Measurements from ENCODE around the gene IRF2BP2.

Gene IRF2BP2

DNA sequence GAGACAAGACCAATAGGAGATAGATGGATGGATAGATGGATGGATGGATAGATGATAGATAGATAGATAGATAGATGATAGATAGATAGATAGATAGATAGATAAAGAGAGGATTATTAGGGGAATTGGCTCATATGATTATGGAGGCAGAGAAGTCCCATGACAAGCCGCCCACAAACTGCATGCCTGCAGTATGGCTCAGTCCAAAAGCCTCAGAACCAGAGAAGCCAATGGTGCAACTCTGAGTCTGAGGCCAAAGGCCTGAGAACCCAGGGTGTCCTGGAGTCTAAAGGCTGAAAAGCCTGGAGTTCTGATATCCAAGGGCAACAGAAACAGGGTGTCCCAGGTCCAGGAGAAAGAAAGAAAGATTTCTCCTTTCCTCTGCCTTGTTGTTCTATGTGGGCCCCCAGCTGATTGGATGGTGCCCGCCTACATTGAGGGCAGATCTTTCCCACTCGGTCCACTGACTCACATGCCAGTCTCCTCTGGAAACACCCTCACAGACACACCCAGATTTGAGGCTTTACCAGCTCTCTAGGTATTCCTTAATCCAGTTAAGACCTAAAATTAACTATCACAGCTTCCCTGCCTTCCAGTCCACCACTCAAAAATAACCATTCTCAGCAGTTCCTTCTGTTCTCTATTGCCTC, 39.6 kb upstream of the IRF2BP2 start:
- DNase-seq (ENCODE audit: low spot score): no peak
- H3K9me3 ChIP-seq (replicated peaks in 1 of 2; ENCODE audit: control insufficient read depth in 2 of 2, insufficient read depth in 1 of 2, low read depth in 1 of 2, low read length in 2 of 2): peaks cover 0 to 2% of the 10 kb centered on the region in 2 donors
- H2AK5ac ChIP-seq (ENCODE audit: low read depth, low read length): no peak overlapping the region
- no peak overlapping the region for H3K4me3 ChIP-seq (ENCODE audit: low read length in 2 of 2)
- H3K36me3 ChIP-seq (replicated peaks in 1 of 2; ENCODE audit: control insufficient read depth in 2 of 2, insufficient read depth in 2 of 2, low read length in 2 of 2): no peaks in the 10 kb centered on the region
- no peak overlapping the region for H3K4me2 ChIP-seq (ENCODE audit: insufficient read depth, low read length, poor library complexity, severe bottlenecking)
- no peak overlapping the region for H2BK5ac ChIP-seq (ENCODE audit: low read length)
- no peak overlapping the region for H3K14ac ChIP-seq (ENCODE audit: low read length)
- H3K27me3 ChIP-seq (ENCODE audit: control insufficient read depth in 3 of 3, insufficient read depth in 3 of 3, low read depth in 1 of 3, low read length in 3 of 3): no peaks in the 10 kb centered on the region
- no peak overlapping the region for H2BK120ac ChIP-seq (ENCODE audit: low read depth, low read length)
- no peak overlapping the region for H3K4ac ChIP-seq (ENCODE audit: low read length)
- H4K8ac ChIP-seq (ENCODE audit: low read depth, low read length): no peak overlapping the region
- no peak overlapping the region for H2AFZ ChIP-seq (ENCODE audit: low read length)
- no peak overlapping the region for H3K9ac ChIP-seq (ENCODE audit: low read depth, low read length, poor library complexity)
- H2BK12ac ChIP-seq (ENCODE audit: low read length): no peak overlapping the region
- H3K23ac ChIP-seq (ENCODE audit: low read depth, low read length, poor library complexity): no peak overlapping the region
- no peak overlapping the region for H3K27ac ChIP-seq (replicated peaks; ENCODE audit: low read length)
- no CpG with 5 or more reads among the region's 3 CpGs for WGBS, 2 donors (ENCODE audit: extremely low coverage in 2 of 2, insufficient read length in 2 of 2, insufficient replicate concordance in 1 of 2)
- no peak overlapping the region for H3K18ac ChIP-seq (ENCODE audit: low read length)
- H4K91ac ChIP-seq (ENCODE audit: low read depth, low read length, poor library complexity): no peak overlapping the region
- H2BK15ac ChIP-seq (ENCODE audit: low read length): no peak overlapping the region
- H3K4me1 ChIP-seq (ENCODE audit: control insufficient read depth in 2 of 2, insufficient read depth in 1 of 2, low read depth in 1 of 2, low read length in 2 of 2): no peaks in the 10 kb centered on the region
- H3K79me1 ChIP-seq (ENCODE audit: low read depth, low read length): no peaks in the 10 kb centered on the region

DNA sequence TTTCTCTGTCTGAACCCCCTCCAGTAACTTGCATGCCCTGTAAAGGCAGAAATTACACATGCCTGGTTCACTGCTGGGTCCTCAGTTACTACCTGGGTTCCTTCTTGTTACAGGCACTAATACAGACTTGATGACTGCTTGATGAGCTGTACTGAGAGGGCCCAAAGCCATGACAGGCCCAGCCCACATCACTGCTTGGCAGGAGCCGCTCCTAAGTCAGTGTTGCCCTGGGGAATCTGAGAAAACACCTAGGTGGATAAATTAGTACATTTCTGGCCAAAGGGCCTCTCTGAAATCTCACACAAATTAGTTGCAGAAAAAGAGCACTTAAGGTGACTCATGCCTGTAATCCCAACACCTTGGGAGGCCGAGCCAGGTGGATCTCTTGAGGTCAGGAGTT, 37.8 kb upstream of the IRF2BP2 start:
- no peak overlapping the region for H2BK12ac ChIP-seq (ENCODE audit: low read length)
- H3K14ac ChIP-seq (ENCODE audit: low read length): no peak overlapping the region
- no peak overlapping the region for H4K8ac ChIP-seq (ENCODE audit: low read depth, low read length)
- H3K4ac ChIP-seq (ENCODE audit: low read length): no peak overlapping the region
- no peaks in the 10 kb centered on the region for H3K79me1 ChIP-seq (ENCODE audit: low read depth, low read length)
- H2BK120ac ChIP-seq (ENCODE audit: low read depth, low read length): no peak overlapping the region
- H2BK15ac ChIP-seq (ENCODE audit: low read length): no peak overlapping the region
- H3K9me3 ChIP-seq (replicated peaks in 1 of 2; ENCODE audit: control insufficient read depth in 2 of 2, insufficient read depth in 1 of 2, low read depth in 1 of 2, low read length in 2 of 2): peaks cover 0 to 2% of the 10 kb centered on the region in 2 donors
- H2AFZ ChIP-seq (ENCODE audit: low read length): no peak overlapping the region
- no peak overlapping the region for H3K27ac ChIP-seq (replicated peaks; ENCODE audit: low read length)
- no peak overlapping the region for H3K4me3 ChIP-seq (ENCODE audit: low read length in 2 of 2)
- H4K91ac ChIP-seq (ENCODE audit: low read depth, low read length, poor library complexity): no peak overlapping the region
- no peak overlapping the region for H2AK5ac ChIP-seq (ENCODE audit: low read depth, low read length)
- H3K4me1 ChIP-seq (ENCODE audit: control insufficient read depth in 2 of 2, insufficient read depth in 1 of 2, low read depth in 1 of 2, low read length in 2 of 2): no peaks in the 10 kb centered on the region
- no peak overlapping the region for H3K4me2 ChIP-seq (ENCODE audit: insufficient read depth, low read length, poor library complexity, severe bottlenecking)
- WGBS, 2 donors (ENCODE audit: extremely low coverage in 2 of 2, insufficient read length in 2 of 2, insufficient replicate concordance in 1 of 2): no CpG with 5 or more reads among the region's 2 CpGs
- no peaks in the 10 kb centered on the region for H3K27me3 ChIP-seq (ENCODE audit: control insufficient read depth in 3 of 3, insufficient read depth in 3 of 3, low read depth in 1 of 3, low read length in 3 of 3)
- DNase-seq (ENCODE audit: low spot score): no peak
- H3K9ac ChIP-seq (ENCODE audit: low read depth, low read length, poor library complexity): no peak overlapping the region
- H2BK5ac ChIP-seq (ENCODE audit: low read length): no peak overlapping the region
- no peaks in the 10 kb centered on the region for H3K36me3 ChIP-seq (replicated peaks in 1 of 2; ENCODE audit: control insufficient read depth in 2 of 2, insufficient read depth in 2 of 2, low read length in 2 of 2)
- H3K18ac ChIP-seq (ENCODE audit: low read length): no peak overlapping the region
- no peak overlapping the region for H3K23ac ChIP-seq (ENCODE audit: low read depth, low read length, poor library complexity)

DNA sequence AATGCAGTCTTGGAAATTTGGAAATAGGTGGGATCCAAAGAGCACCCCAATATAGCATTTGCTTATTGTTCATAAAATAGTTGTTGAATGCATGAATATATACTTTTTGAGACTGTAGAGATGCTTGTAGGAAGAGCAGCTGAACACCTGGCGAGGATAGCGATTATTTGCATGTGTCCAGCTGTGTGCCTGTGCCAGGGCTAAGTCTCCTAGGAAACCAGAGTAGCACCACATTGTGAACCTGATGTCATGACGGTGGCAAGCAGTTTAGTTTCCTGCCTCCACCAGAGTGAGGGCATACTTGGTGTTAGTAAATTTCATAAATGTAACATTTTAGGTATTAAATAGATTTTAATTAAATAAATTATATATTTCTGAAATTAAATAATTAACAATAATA, 37.3 kb upstream of the IRF2BP2 start:
- no peak overlapping the region for H2BK12ac ChIP-seq (ENCODE audit: low read length)
- H3K14ac ChIP-seq (ENCODE audit: low read length): no peak overlapping the region
- H3K27me3 ChIP-seq (ENCODE audit: control insufficient read depth in 3 of 3, insufficient read depth in 3 of 3, low read depth in 1 of 3, low read length in 3 of 3): no peaks in the 10 kb centered on the region
- no peak overlapping the region for H2AFZ ChIP-seq (ENCODE audit: low read length)
- no peaks in the 10 kb centered on the region for H3K79me1 ChIP-seq (ENCODE audit: low read depth, low read length)
- H2AK5ac ChIP-seq (ENCODE audit: low read depth, low read length): no peak overlapping the region
- H3K9ac ChIP-seq (ENCODE audit: low read depth, low read length, poor library complexity): no peak overlapping the region
- H3K4me3 ChIP-seq (ENCODE audit: low read length in 2 of 2): no peak overlapping the region
- no peak overlapping the region for H3K23ac ChIP-seq (ENCODE audit: low read depth, low read length, poor library complexity)
- no peak overlapping the region for H3K18ac ChIP-seq (ENCODE audit: low read length)
- H3K36me3 ChIP-seq (replicated peaks in 1 of 2; ENCODE audit: control insufficient read depth in 2 of 2, insufficient read depth in 2 of 2, low read length in 2 of 2): no peaks in the 10 kb centered on the region
- H2BK15ac ChIP-seq (ENCODE audit: low read length): no peak overlapping the region
- WGBS, 2 donors (ENCODE audit: extremely low coverage in 2 of 2, insufficient read length in 2 of 2, insufficient replicate concordance in 1 of 2): no CpG with 5 or more reads among the region's 3 CpGs
- no peaks in the 10 kb centered on the region for H3K4me1 ChIP-seq (ENCODE audit: control insufficient read depth in 2 of 2, insufficient read depth in 1 of 2, low read depth in 1 of 2, low read length in 2 of 2)
- no peak overlapping the region for H4K91ac ChIP-seq (ENCODE audit: low read depth, low read length, poor library complexity)
- no peak overlapping the region for H4K8ac ChIP-seq (ENCODE audit: low read depth, low read length)
- H3K27ac ChIP-seq (replicated peaks; ENCODE audit: low read length): no peak overlapping the region
- no peak for DNase-seq (ENCODE audit: low spot score)
- H3K4me2 ChIP-seq (ENCODE audit: insufficient read depth, low read length, poor library complexity, severe bottlenecking): no peak overlapping the region
- H2BK120ac ChIP-seq (ENCODE audit: low read depth, low read length): no peak overlapping the region
- no peak overlapping the region for H2BK5ac ChIP-seq (ENCODE audit: low read length)
- H3K4ac ChIP-seq (ENCODE audit: low read length): no peak overlapping the region
- H3K9me3 ChIP-seq (replicated peaks in 1 of 2; ENCODE audit: control insufficient read depth in 2 of 2, insufficient read depth in 1 of 2, low read depth in 1 of 2, low read length in 2 of 2): peaks cover 0 to 2% of the 10 kb centered on the region in 2 donors

DNA sequence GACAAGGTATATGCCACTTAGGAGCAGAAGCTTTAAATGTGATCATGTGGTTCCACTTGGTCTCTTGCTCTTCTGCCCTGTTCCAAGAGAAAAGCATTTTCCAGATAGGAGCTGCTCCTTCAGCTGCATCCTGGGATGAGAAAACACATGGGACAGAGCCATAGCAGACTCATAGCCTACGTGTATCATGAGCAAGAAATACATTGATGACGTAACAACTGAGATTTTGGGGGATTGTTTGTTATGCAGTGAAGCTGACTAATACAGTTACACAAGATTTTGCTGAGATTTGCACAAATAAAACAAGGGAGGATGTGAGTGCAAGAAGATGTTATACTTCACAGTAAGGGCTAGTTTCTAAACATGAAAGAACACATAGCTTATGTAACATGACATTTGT, 36.0 kb upstream of the IRF2BP2 start:
- Histone ChIP-seq H2AFZ (ENCODE audit: low read length) (no peak overlapping the region), H3K4ac (ENCODE audit: low read length) (no peak overlapping the region), H3K27ac (replicated peaks; ENCODE audit: low read length) (no peak overlapping the region), H3K23ac (ENCODE audit: low read depth, low read length, poor library complexity) (no peak overlapping the region), H3K18ac (ENCODE audit: low read length) (no peak overlapping the region), H2BK15ac (ENCODE audit: low read length) (no peak overlapping the region), H3K9ac (ENCODE audit: low read depth, low read length, poor library complexity) (no peak overlapping the region), H2BK12ac (ENCODE audit: low read length) (no peak overlapping the region), H3K14ac (ENCODE audit: low read length) (no peak overlapping the region), H3K9me3 (replicated peaks in 1 of 2; ENCODE audit: control insufficient read depth in 2 of 2, insufficient read depth in 1 of 2, low read depth in 1 of 2, low read length in 2 of 2) (peaks cover 0 to 2% of the 10 kb centered on the region in 2 donors), H2BK5ac (ENCODE audit: low read length) (no peak overlapping the region), H3K4me2 (ENCODE audit: insufficient read depth, low read length, poor library complexity, severe bottlenecking) (no peak overlapping the region), H3K27me3 (ENCODE audit: control insufficient read depth in 3 of 3, insufficient read depth in 3 of 3, low read depth in 1 of 3, low read length in 3 of 3) (no peaks in the 10 kb centered on the region), H3K4me1 (ENCODE audit: control insufficient read depth in 2 of 2, insufficient read depth in 1 of 2, low read depth in 1 of 2, low read length in 2 of 2) (no peaks in the 10 kb centered on the region), H3K79me1 (ENCODE audit: low read depth, low read length) (no peaks in the 10 kb centered on the region), H3K4me3 (ENCODE audit: low read length in 2 of 2) (peak overlapping the region in 1 of 2 donors; percentile 14), H4K91ac (ENCODE audit: low read depth, low read length, poor library complexity) (no peak overlapping the region), H4K8ac (ENCODE audit: low read depth, low read length) (no peak overlapping the region), H2AK5ac (ENCODE audit: low read depth, low read length) (no peak overlapping the region), H2BK120ac (ENCODE audit: low read depth, low read length) (no peak overlapping the region), H3K36me3 (replicated peaks in 1 of 2; ENCODE audit: control insufficient read depth in 2 of 2, insufficient read depth in 2 of 2, low read length in 2 of 2) (no peaks in the 10 kb centered on the region)
- no CpG with 5 or more reads among the region's 2 CpGs for WGBS, 2 donors (ENCODE audit: extremely low coverage in 2 of 2, insufficient read length in 2 of 2, insufficient replicate concordance in 1 of 2)
- no peak for DNase-seq (ENCODE audit: low spot score)

All from neuronal stem cell (in vitro differentiated cells).